Stimulated activated naive B cell treated with anti-CD40 and anti-IgM and Interleukin-4, amounts not matched to agents 10 μg/mL and 1 μg/mL and 100 μg/mL, for 72 hours (primary cell): ENCODE data around the gene NMT1.

Experiments used
- ATAC-seq, 2 donors: fragments of 150-1000 bp; cut with Tn5 transposase; replicated peaks; 2 replicates each; pipeline ENCODE4 v1.10.0; 2021; ENCODE audit warnings: moderate library complexity in 1 of 2
- DNase-seq: peaks from one replicate; pipeline ENCODE4 v3.0.0; 2021
- H3K27ac Mint-ChIP-seq: one replicate; pipeline ENCODE4 v1.8.0; 2022; ENCODE audit warnings: mild to moderate bottlenecking, mixed read lengths
- H3K27me3 Mint-ChIP-seq, 2 donors: one replicate each; pipeline ENCODE4 v1.8.0; 2022; ENCODE audit warnings: mixed read lengths in 2 of 2
- H3K36me3 Mint-ChIP-seq, 2 donors: one replicate each; pipeline ENCODE4 v1.8.0; 2022; ENCODE audit warnings: mixed read lengths in 2 of 2, mild to moderate bottlenecking in 1 of 2
- H3K4me1 Mint-ChIP-seq, 2 donors: one replicate each; pipeline ENCODE4 v1.8.0; 2022; ENCODE audit warnings: mixed read lengths in 2 of 2, mild to moderate bottlenecking in 1 of 2
- H3K4me3 Mint-ChIP-seq, 2 donors: one replicate each; pipeline ENCODE4 v1.8.0; 2022; ENCODE audit warnings: mild to moderate bottlenecking in 2 of 2, mixed read lengths in 2 of 2, moderate library complexity in 1 of 2
- H3K9me3 Mint-ChIP-seq, 2 donors: one replicate each; pipeline ENCODE4 v1.8.0; 2022; ENCODE audit warnings: mixed read lengths in 2 of 2, mild to moderate bottlenecking in 1 of 2

Gene NMT1

DNA sequence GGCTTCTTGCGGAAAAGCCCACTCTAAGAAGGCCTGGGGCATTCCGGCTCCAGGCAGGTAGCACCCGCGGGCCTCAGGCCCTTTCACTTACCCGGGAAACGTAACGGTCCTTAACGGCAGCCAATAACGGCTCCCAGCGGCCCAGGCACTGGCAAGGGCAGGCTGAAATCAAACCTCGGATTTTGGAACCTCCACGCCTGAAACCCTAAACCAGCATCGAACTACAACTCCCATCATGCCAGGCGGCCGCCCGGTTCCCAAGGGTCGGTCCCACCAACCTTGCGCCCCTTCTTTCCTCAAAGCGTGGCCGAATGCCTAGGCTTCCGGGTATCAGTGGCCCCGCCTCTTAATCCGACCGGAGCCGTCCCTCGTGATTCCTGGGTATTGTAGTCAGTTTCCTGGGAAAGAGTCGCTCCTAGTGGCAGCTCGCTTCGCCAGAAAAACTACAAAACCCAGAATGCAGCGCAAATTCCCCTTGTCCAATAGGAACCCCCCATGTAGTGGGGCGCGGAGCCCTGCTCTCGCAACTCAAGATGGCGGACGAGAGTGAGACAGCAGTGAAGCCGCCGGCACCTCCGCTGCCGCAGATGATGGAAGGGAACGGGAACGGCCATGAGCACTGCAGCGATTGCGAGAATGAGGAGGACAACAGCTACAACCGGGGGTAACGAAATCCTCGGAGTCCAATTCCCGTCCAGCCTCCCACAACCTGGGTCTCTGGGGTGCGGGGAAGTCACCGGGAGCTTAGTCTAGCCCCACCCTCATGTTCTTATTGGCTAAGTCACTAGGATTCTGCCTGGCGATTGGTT, at the start of gene NMT1:
Gene NMT1, plus strand, starts transcription at position 521 of the 809 bp plus-strand sequence. Its CDS starts 13 bp downstream, at position 534.
- Mint-ChIP-seq H3K4me3 (peak within 1 kb of the TSS; percentile 92), H3K27ac (peak within 1 kb of the TSS; percentile 99), H3K36me3 (peaks cover 10 to 19% of the 10 kb centered on the region in 2 donors), H3K27me3 (no peaks in the 10 kb centered on the region), H3K9me3 (no peaks in the 10 kb centered on the region), H3K4me1 (peaks cover 18 to 47% of the 10 kb centered on the region in 2 donors)
- DNase-seq (peak; percentile 98), ATAC-seq (peak; percentile 90 to 91)

- Mint-ChIP-seq H3K27ac (no peak overlapping the region), H3K27me3 (peaks cover 19 to 55% of the 10 kb centered on the region in 2 donors), H3K4me1 (no peaks in the 10 kb centered on the region), H3K4me3 (no peak overlapping the region), H3K36me3 (no peaks in the 10 kb centered on the region), H3K9me3 (no peaks in the 10 kb centered on the region)
- ATAC-seq: no peak
- no peak for DNase-seq
Observed at GRCh38 chr17:45011767-45012166, 49.4 kb upstream of the NMT1 start.

GRCh38 chr17:45013021-45013997, 47.8 kb upstream of the NMT1 start:
- peaks cover 1 to 2% of the 10 kb centered on the region in 2 donors for H3K4me1 Mint-ChIP-seq
- H3K27me3 Mint-ChIP-seq: peaks cover 16 to 48% of the 10 kb centered on the region in 2 donors
- H3K27ac Mint-ChIP-seq: no peak overlapping the region
- H3K4me3 Mint-ChIP-seq: no peak overlapping the region
- ATAC-seq (no peak), DNase-seq (no peak)
- H3K9me3 Mint-ChIP-seq: no peaks in the 10 kb centered on the region
- no peaks in the 10 kb centered on the region for H3K36me3 Mint-ChIP-seq

GRCh38 chr17:45016237-45016636, 44.9 kb upstream of the NMT1 start:
- no peak for ATAC-seq
- H3K27ac Mint-ChIP-seq: no peak overlapping the region
- peaks cover 39 to 51% of the 10 kb centered on the region in 2 donors for H3K27me3 Mint-ChIP-seq
- no peak overlapping the region for H3K4me3 Mint-ChIP-seq
- peaks cover 2 to 6% of the 10 kb centered on the region in 2 donors for H3K36me3 Mint-ChIP-seq
- H3K4me1 Mint-ChIP-seq: peaks cover 20 to 29% of the 10 kb centered on the region in 2 donors
- no peaks in the 10 kb centered on the region for H3K9me3 Mint-ChIP-seq
- DNase-seq: no peak

GRCh38 chr17:45016823-45017222, 44.3 kb upstream of the NMT1 start:
- peaks cover 2 to 7% of the 10 kb centered on the region in 2 donors for H3K36me3 Mint-ChIP-seq
- H3K27ac Mint-ChIP-seq: no peak overlapping the region
- peaks cover 24 to 35% of the 10 kb centered on the region in 2 donors for H3K4me1 Mint-ChIP-seq
- H3K9me3 Mint-ChIP-seq: no peaks in the 10 kb centered on the region
- ATAC-seq (no peak), DNase-seq (no peak)
- no peak overlapping the region for H3K4me3 Mint-ChIP-seq
- peaks cover 42 to 57% of the 10 kb centered on the region in 2 donors for H3K27me3 Mint-ChIP-seq

GRCh38 chr17:45018514-45018847, 42.6 kb upstream of the NMT1 start:
- Mint-ChIP-seq H3K27me3 (peaks cover 42 to 51% of the 10 kb centered on the region in 2 donors), H3K4me1 (peaks cover 24 to 43% of the 10 kb centered on the region in 2 donors), H3K36me3 (peaks cover 4 to 16% of the 10 kb centered on the region in 2 donors), H3K9me3 (no peaks in the 10 kb centered on the region), H3K27ac (peak overlapping the region; percentile 98), H3K4me3 (peak overlapping the region; percentile 89 to 99)
- ATAC-seq (no peak), DNase-seq (no peak)

DNA sequence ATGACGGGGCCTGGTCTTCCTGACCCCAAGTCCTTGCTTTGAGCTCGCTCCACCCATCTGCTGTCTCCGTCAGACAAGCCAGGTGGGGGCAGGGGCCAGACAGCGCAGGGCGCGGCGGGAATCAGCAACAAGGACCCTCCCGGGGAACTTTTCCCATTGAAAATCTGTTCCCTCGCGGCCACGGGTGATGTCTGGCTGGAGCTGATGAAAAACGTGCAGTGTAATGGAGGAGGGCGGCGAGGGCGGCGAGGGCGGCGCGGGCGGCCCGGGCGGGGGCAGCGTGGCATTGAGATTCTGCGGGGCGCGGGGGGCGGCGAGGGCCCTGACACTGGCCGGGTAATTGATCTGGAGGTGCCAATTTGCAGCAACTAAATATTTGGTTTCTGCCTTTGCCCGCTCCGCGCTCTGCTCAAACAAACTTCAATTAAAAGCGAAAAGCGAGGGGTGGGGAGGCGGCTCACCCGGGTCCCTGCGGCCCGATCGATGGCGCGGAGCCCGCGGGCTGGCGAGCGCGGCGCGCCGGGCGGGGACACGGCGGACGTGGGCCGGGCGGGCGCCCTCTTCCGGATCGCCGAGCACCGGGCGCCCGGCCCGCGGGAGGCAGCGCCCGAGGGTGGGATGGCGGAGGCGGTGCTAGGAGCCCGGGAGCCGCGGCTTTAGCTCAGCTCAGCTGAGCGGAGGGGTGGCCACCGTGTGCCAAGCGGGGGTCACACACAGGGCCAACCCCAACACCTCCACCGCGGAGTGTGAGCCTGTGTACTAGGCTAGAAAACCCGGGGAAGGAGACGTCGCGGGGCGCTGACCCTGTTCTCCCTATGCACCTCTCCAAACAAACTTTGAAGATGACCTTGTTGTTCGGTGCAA, 42.0 kb upstream of the NMT1 start:
- peaks cover 8 to 20% of the 10 kb centered on the region in 2 donors for H3K36me3 Mint-ChIP-seq
- peaks cover 42 to 51% of the 10 kb centered on the region in 2 donors for H3K27me3 Mint-ChIP-seq
- DNase-seq (peak; percentile 38), ATAC-seq (peak; percentile 37 to 65)
- peak overlapping the region; percentile 98 for H3K27ac Mint-ChIP-seq
- peaks cover 24 to 43% of the 10 kb centered on the region in 2 donors for H3K4me1 Mint-ChIP-seq
- H3K4me3 Mint-ChIP-seq: peak overlapping the region; percentile 89 to 99
- H3K9me3 Mint-ChIP-seq: no peaks in the 10 kb centered on the region

- Mint-ChIP-seq H3K36me3 (peaks cover 10 to 22% of the 10 kb centered on the region in 2 donors), H3K9me3 (no peaks in the 10 kb centered on the region), H3K4me1 (peaks cover 24 to 43% of the 10 kb centered on the region in 2 donors), H3K4me3 (no peak overlapping the region), H3K27me3 (peaks cover 42 to 51% of the 10 kb centered on the region in 2 donors), H3K27ac (peak overlapping the region; percentile 15)
- DNase-seq: no peak
- ATAC-seq: no peak
Observed at GRCh38 chr17:45020354-45021138, 40.6 kb upstream of the NMT1 start.

- peaks cover 36 to 42% of the 10 kb centered on the region in 2 donors for H3K27me3 Mint-ChIP-seq
- H3K27ac Mint-ChIP-seq: no peak overlapping the region
- peak overlapping the region; percentile 55 to 65 for H3K4me3 Mint-ChIP-seq
Observed at GRCh38 chr17:45021607-45022287, 39.4 kb upstream of the NMT1 start.

GRCh38 chr17:45022288-45022648, 38.8 kb upstream of the NMT1 start:
- Mint-ChIP-seq H3K4me3 (no peak overlapping the region), H3K36me3 (peaks cover 10 to 22% of the 10 kb centered on the region in 2 donors), H3K9me3 (no peaks in the 10 kb centered on the region), H3K27ac (no peak overlapping the region), H3K4me1 (peaks cover 24 to 43% of the 10 kb centered on the region in 2 donors), H3K27me3 (peaks cover 34 to 39% of the 10 kb centered on the region in 2 donors)
- ATAC-seq (peak in 1 of 2 donors; percentile 12), DNase-seq (no peak)

More at GRCh38 chr17:45021607-45022287, 39.4 kb upstream of the NMT1 start:
- peak; percentile 73 to 84 for ATAC-seq
- no peaks in the 10 kb centered on the region for H3K9me3 Mint-ChIP-seq
- H3K4me1 Mint-ChIP-seq: peaks cover 24 to 43% of the 10 kb centered on the region in 2 donors
- H3K36me3 Mint-ChIP-seq: peaks cover 10 to 22% of the 10 kb centered on the region in 2 donors
- DNase-seq: peak; percentile 43

GRCh38 chr17:45022655-45023339, 38.3 kb upstream of the NMT1 start:
- DNase-seq (no peak), ATAC-seq (no peak)
- peak overlapping the region; percentile 20 for H3K27ac Mint-ChIP-seq
- no peaks in the 10 kb centered on the region for H3K9me3 Mint-ChIP-seq
- peaks cover 10 to 22% of the 10 kb centered on the region in 2 donors for H3K36me3 Mint-ChIP-seq
- H3K4me3 Mint-ChIP-seq: peak overlapping the region in 1 of 2 donors; percentile 11
- H3K27me3 Mint-ChIP-seq: peaks cover 31 to 38% of the 10 kb centered on the region in 2 donors
- peaks cover 24 to 43% of the 10 kb centered on the region in 2 donors for H3K4me1 Mint-ChIP-seq

DNA sequence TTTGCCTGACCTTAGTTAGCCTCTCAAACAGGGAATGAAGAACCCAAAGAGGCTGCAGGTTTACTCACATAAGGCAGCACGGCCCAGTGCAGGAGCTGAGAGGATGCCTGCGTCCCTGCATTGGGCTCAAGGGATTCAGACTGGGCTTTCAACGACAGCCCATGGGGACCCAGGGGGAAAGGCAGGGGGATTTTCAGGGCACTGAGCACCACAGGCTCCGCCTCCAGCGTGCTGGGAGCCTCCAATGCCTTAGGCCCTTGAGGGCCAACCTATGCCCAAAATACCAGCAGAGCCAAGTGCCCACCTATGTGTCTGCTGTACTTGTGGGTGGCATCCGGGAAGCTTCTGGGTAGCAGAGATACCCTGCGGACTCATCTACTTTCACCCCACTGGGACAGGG, 32.0 kb upstream of the NMT1 start:
- no peaks in the 10 kb centered on the region for H3K9me3 Mint-ChIP-seq
- DNase-seq: no peak
- H3K36me3 Mint-ChIP-seq: peaks cover 38 to 48% of the 10 kb centered on the region in 2 donors
- H3K4me1 Mint-ChIP-seq: peaks cover 8 to 9% of the 10 kb centered on the region in 2 donors
- no peaks in the 10 kb centered on the region for H3K27me3 Mint-ChIP-seq
- H3K4me3 Mint-ChIP-seq: no peak overlapping the region
- H3K27ac Mint-ChIP-seq: no peak overlapping the region
- peak in 1 of 2 donors; percentile 56 for ATAC-seq
